ENCODE results near the gene TPP2.

DNA sequence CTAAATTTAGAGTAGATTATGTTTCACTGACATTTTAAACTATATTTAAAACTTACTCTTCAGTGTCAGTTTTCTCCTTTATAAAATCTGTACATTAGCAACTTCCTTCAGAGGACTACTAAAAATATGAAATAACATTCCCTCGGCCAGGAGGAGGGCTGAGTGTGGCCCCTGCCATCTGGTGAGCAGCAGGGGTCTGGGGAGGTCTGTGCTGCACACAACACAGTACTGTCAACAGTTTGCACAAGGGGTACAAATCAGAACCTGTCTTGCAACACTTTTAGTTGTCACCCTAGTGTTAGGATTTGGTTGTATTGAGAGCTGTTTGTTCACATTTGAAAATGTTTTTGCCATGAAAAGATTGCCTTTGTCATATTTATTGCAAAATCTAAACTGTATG lies 48.9 kb downstream of the TPP2 start:
- TF ChIP-seq, protein P1, sequence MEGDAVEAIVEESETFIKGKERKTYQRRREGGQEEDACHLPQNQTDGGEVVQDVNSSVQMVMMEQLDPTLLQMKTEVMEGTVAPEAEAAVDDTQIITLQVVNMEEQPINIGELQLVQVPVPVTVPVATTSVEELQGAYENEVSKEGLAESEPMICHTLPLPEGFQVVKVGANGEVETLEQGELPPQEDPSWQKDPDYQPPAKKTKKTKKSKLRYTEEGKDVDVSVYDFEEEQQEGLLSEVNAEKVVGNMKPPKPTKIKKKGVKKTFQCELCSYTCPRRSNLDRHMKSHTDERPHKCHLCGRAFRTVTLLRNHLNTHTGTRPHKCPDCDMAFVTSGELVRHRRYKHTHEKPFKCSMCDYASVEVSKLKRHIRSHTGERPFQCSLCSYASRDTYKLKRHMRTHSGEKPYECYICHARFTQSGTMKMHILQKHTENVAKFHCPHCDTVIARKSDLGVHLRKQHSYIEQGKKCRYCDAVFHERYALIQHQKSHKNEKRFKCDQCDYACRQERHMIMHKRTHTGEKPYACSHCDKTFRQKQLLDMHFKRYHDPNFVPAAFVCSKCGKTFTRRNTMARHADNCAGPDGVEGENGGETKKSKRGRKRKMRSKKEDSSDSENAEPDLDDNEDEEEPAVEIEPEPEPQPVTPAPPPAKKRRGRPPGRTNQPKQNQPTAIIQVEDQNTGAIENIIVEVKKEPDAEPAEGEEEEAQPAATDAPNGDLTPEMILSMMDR (IDR thresholded peaks at IDR 0.05), result no peak
- TF ChIP-seq POLR2A (IDR thresholded peaks at IDR 0.05), result no peak

All from thyroid gland (tissue), 4 donors.